ENCODE results near the gene KIRREL3.

DNA sequence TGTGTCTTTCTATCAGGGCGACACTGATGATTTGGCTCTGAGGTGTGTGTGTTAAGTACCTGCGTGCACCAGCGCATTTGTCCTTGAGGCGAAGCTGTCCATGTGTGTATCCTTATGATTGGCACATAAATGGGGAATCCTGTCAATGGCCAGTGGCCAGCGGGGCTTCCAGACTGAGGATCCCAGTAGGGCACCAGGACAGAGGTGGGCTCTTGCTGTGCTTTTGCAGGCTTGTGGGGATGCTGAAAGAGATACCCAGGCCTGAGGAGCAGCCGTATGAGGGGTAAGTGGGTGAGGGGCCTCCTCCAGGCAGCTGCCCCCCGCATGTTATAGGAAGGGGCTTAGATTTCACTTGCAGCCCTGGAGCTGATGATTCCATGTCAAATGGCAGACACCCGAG lies 488.3 kb downstream of the KIRREL3 start:
- TF ChIP-seq, protein P1, sequence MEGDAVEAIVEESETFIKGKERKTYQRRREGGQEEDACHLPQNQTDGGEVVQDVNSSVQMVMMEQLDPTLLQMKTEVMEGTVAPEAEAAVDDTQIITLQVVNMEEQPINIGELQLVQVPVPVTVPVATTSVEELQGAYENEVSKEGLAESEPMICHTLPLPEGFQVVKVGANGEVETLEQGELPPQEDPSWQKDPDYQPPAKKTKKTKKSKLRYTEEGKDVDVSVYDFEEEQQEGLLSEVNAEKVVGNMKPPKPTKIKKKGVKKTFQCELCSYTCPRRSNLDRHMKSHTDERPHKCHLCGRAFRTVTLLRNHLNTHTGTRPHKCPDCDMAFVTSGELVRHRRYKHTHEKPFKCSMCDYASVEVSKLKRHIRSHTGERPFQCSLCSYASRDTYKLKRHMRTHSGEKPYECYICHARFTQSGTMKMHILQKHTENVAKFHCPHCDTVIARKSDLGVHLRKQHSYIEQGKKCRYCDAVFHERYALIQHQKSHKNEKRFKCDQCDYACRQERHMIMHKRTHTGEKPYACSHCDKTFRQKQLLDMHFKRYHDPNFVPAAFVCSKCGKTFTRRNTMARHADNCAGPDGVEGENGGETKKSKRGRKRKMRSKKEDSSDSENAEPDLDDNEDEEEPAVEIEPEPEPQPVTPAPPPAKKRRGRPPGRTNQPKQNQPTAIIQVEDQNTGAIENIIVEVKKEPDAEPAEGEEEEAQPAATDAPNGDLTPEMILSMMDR (IDR thresholded peaks at IDR 0.05), result no peak
- TF ChIP-seq POLR2AphosphoS5 (IDR thresholded peaks at IDR 0.05), result no peak

All from prostate gland (tissue), 2 donors.